Tibial artery (tissue), 4 donors: Measurements from ENCODE around the gene PPIL1.

Source experiments
- DNase-seq, 2 donors: peaks; one replicate each; pipeline ENCODE4 v3.0.0-alpha.2; 2019
- H3K27ac ChIP-seq, 2 donors: fragments of 200-600 bp; sonication (generic) in 1 of 2; 1 replicate in 1 of 2; 2 replicates in 1 of 2; pipeline ENCODE4 v1.5.1; 2018 to 2019; ENCODE audit warnings: mild to moderate bottlenecking in 1 of 2
- H3K27me3 ChIP-seq, 2 donors: fragments of 200-600 bp; sonication (generic) in 1 of 2; one replicate each; pipeline versions ENCODE4 v1.5.1 to v1.6.0; 2016 to 2019
- H3K36me3 ChIP-seq, 3 donors: fragments of 200-600 bp; sonication (generic) in 2 of 3; one replicate each; pipeline ENCODE4 v1.5.1; 2016 to 2019; ENCODE audit warnings: mild to moderate bottlenecking in 2 of 3
- H3K4me1 ChIP-seq, 4 donors: fragments of 200-600 bp; sonication (generic) in 2 of 4; 1 replicate in 3 of 4; 2 replicates in 1 of 4; pipeline ENCODE4 v1.5.1; 2016 to 2019
- H3K4me3 ChIP-seq, 2 donors: fragments of 200-600 bp; sonication (generic) in 1 of 2; 1 replicate in 1 of 2; 2 replicates in 1 of 2; pipeline ENCODE4 v1.5.1; 2018 to 2019; ENCODE audit warnings: mild to moderate bottlenecking in 2 of 2
- H3K9me3 ChIP-seq, 3 donors: fragments of 200-600 bp; sonication (generic) in 1 of 3; one replicate each; pipeline ENCODE4 v1.5.1; 2016 to 2019
- intact Hi-C: fragments of 100-400 bp; cut with DNase I; formaldehyde crosslinking; loops from one replicate; pipeline ENCODE4 v1.15.0; 2023; ENCODE audit warnings: low total_unique reads
- TF ChIP-seq, protein P1 (sequence below), 2 experiments: fragments of 200-600 bp in 1 of 2; fragments of 450-650 bp in 1 of 2; IDR thresholded peaks; one replicate each; pipeline ENCODE4 v1.5.1; 2017 to 2019; ENCODE audit warnings: antibody characterized with exemption in 2 of 2, mild to moderate bottlenecking in 1 of 2, moderate library complexity in 1 of 2

PPIL1 gene

DNA sequence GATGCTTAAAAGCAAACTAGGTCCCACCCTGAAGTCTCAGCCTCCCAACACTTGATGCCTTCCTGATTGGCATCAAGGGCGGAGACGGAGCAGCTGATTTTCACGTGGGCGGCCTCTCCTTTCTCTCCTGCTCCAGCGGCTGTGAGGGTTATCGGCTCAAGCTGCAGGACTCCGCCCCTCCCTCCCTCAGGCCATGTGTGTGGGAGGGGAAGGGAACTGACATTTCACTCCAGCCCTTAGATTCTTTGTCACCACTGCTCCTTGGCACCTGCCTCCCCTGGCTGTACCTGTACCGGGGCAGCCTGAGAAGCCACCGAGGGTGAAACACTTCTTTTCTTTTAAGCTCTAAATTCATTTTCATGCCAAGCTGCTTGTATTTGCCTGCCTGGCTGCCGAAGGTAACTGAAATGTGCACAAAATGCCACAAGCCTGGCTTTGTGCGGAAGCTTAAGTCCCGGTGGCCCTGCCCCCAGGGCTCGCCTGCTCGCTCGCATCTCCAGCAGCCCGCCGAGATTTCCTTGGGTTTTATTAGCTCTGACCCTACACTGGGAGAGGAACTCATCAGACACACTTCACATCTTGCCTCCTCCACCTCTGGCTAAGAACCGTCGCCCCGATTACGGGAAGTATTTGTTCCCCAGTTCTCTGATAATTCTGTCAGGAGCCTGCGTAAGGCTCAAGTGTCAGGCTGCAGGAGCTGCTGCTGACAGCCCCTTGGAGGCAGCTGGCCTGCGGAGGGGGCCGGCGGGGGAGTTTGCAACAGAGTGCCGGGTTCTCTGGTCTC lies 25.8 kb downstream of the PPIL1 start:
- peaks cover 0 to 30% (median 20%) of the 10 kb centered on the region in 4 donors for H3K4me1 ChIP-seq
- TF ChIP-seq, protein P1, sequence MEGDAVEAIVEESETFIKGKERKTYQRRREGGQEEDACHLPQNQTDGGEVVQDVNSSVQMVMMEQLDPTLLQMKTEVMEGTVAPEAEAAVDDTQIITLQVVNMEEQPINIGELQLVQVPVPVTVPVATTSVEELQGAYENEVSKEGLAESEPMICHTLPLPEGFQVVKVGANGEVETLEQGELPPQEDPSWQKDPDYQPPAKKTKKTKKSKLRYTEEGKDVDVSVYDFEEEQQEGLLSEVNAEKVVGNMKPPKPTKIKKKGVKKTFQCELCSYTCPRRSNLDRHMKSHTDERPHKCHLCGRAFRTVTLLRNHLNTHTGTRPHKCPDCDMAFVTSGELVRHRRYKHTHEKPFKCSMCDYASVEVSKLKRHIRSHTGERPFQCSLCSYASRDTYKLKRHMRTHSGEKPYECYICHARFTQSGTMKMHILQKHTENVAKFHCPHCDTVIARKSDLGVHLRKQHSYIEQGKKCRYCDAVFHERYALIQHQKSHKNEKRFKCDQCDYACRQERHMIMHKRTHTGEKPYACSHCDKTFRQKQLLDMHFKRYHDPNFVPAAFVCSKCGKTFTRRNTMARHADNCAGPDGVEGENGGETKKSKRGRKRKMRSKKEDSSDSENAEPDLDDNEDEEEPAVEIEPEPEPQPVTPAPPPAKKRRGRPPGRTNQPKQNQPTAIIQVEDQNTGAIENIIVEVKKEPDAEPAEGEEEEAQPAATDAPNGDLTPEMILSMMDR (IDR thresholded peaks at IDR 0.05), result no peak
- no peaks in the 10 kb centered on the region for H3K36me3 ChIP-seq
- H3K27ac ChIP-seq, result no peak overlapping the region
- H3K27me3 ChIP-seq, result no peaks in the 10 kb centered on the region
- intact Hi-C loops, result loop anchor here (5.0 to 10.0 kb wide), 2 partner anchors 82 to 224 kb away; no protein-coding TSS in a partner anchor
- no peaks in the 10 kb centered on the region for H3K9me3 ChIP-seq
- DNase-seq, result peak in 1 of 2 donors; percentile 65
- H3K4me3 ChIP-seq, result peak overlapping the region in 1 of 2 donors; percentile 19

DNA sequence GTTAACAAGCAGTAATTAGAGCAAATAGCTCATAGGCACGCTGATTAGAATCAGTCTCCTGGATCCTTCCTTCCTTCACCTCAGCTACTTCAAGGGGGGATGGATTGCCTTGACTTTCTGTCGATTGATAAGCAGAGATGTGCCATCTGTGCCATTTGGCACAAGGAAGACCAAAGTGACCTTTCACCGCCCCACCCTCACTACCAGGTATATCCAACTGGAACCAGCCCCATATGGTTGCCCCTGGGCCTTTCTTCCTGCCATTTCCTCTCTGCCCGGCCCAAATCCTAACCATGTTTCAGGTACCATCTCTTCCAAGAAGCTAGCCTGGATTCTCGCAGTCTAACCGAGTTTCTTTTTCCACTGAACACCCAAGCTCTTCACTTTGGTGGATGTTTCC lies 26.6 kb downstream of the PPIL1 start:
- no peak for DNase-seq
- TF ChIP-seq, protein P1 (IDR thresholded peaks at IDR 0.05), result no peak
- intact Hi-C loops, result loop anchor here (5.0 to 10.0 kb wide), 2 partner anchors 81 to 223 kb away; no protein-coding TSS in a partner anchor
- no peak overlapping the region for H3K27ac ChIP-seq
- H3K27me3 ChIP-seq, result no peaks in the 10 kb centered on the region
- no peaks in the 10 kb centered on the region for H3K36me3 ChIP-seq
- no peaks in the 10 kb centered on the region for H3K9me3 ChIP-seq
- H3K4me1 ChIP-seq, result peaks cover 0 to 24% (median 14%) of the 10 kb centered on the region in 4 donors
- H3K4me3 ChIP-seq, result no peak overlapping the region

- no peak overlapping the region for H3K27ac ChIP-seq
- no peak for DNase-seq
- H3K9me3 ChIP-seq, result no peaks in the 10 kb centered on the region
- intact Hi-C loops, result loop anchor here (5.0 to 10.0 kb wide), 2 partner anchors 80 to 222 kb away; no protein-coding TSS in a partner anchor
- TF ChIP-seq, protein P1 (IDR thresholded peaks at IDR 0.05), result no peak
- no peak overlapping the region for H3K4me3 ChIP-seq
- H3K36me3 ChIP-seq, result no peaks in the 10 kb centered on the region
- H3K4me1 ChIP-seq, result peaks cover 0 to 17% (median 7%) of the 10 kb centered on the region in 4 donors
- H3K27me3 ChIP-seq, result no peaks in the 10 kb centered on the region
Measured at GRCh38 chr6:36847152-36847551, 27.5 kb downstream of the PPIL1 start.

DNA sequence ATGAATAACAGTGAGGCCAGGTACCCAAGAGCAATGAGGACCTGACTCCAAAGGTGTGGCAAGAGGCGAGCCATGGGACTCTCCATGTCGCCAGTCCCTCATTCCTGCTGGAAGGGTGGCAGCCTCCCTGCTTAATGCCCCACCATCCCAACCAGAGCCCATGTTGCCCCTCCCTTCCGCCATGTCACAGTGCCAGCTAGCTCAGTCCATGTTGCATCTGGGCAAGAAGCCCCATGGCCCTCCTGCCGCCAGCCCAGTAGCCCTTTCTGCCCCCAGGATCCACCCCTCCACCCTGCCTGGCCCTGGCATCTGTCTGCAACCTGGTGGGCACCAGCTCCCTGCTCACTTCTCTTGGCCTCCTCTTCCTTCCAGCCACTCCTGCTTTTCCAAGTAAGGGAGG lies 29.4 kb downstream of the PPIL1 start:
- Histone ChIP-seq H3K27ac (no peak overlapping the region), H3K27me3 (no peaks in the 10 kb centered on the region), H3K4me3 (no peak overlapping the region), H3K36me3 (no peaks in the 10 kb centered on the region), H3K9me3 (no peaks in the 10 kb centered on the region), H3K4me1 (peaks cover 0 to 19% (median 11%) of the 10 kb centered on the region in 4 donors)
- intact Hi-C loops, result loop anchor here (5.0 to 10.0 kb wide), 2 partner anchors 78 to 220 kb away; no protein-coding TSS in a partner anchor
- TF ChIP-seq, protein P1 (IDR thresholded peaks at IDR 0.05), result no peak
- no peak for DNase-seq

DNA sequence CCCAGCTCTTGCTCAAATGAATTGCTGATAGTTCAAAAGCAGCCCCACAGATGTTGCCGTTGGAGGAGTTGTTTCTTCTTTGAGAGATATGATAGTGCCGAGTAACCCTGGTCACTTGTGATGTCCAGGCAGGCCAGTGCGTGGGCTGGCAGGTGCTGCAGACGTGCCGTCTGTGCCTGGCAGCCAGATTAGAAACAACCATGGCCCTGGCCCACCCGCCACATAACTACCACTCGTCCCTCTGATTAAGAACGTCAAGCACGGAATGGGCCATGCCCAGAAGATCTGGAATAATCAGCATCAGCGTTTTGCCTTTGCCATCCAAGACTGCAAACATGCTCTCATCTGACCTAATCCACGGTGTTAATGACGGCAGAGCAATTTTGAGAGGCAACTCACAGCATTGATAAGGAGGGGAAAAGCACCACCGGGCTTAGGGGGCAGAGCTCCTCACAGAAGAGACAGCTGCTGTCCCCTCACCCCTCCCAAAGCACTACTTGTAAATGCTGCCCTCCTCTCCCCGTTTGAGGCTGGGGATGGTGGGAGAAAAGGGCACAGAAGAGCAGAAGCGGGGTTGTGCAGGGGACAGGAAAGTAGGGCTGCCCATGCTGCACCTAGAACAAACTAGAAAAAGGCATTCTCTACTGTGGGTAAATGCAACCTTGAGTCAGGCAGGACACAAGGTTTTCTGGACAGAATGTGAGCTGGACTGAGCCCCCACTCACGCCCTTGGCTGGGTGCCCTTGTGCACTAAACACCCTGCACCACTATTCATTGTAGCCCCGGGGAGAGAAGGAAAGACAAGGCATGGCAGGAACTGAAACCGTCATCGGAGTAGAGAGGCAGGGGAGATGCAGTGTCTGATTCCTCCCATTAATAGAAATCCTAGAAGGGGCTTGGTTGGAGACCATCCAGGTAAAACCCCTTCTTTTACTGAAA lies 30.1 kb downstream of the PPIL1 start:
- intact Hi-C loops, result loop anchor here (5.0 to 10.0 kb wide), 2 partner anchors 77 to 220 kb away; no protein-coding TSS in a partner anchor
- Histone ChIP-seq H3K36me3 (no peaks in the 10 kb centered on the region), H3K9me3 (no peaks in the 10 kb centered on the region), H3K4me3 (no peak overlapping the region), H3K27ac (no peak overlapping the region), H3K27me3 (no peaks in the 10 kb centered on the region), H3K4me1 (peaks cover 0 to 27% (median 16%) of the 10 kb centered on the region in 4 donors)
- DNase-seq, result no peak
- TF ChIP-seq, protein P1 (IDR thresholded peaks at IDR 0.05), result no peak
